Large intestine (tissue), 3 donors: ENCODE measurements around the gene VRK1. TPM values are rescaled to one million over a fixed set of nuclear protein-coding genes. Genes with fewer than 3 reads are reported as not detected.

Experiments used
- DNase-seq, 2 donors: peaks; one replicate each; pipeline versions ENCODE4 v3.0.0 to v3.0.0-alpha.2; 2013
- H3K27ac ChIP-seq: one replicate; pipeline ENCODE4 v1.5.1; 2013; ENCODE audit warnings: low read length
- H3K27me3 ChIP-seq: 2 replicates; pipeline ENCODE4 v1.6.1; 2013; ENCODE audit warnings: low read length; ENCODE audit not compliant: control insufficient read depth, insufficient read depth
- H3K36me3 ChIP-seq: 2 replicates; pipeline ENCODE4 v1.6.1; 2013; ENCODE audit warnings: low read length; ENCODE audit not compliant: control insufficient read depth, insufficient read depth
- H3K4me1 ChIP-seq: one replicate; pipeline ENCODE4 v1.6.1; 2013; ENCODE audit warnings: low read length; ENCODE audit not compliant: control insufficient read depth, insufficient read depth
- H3K4me3 ChIP-seq: one replicate; pipeline ENCODE4 v1.5.1; 2013; ENCODE audit warnings: low read length
- H3K9me3 ChIP-seq: one replicate; pipeline ENCODE4 v1.6.1; 2013; ENCODE audit warnings: mild to moderate bottlenecking, low read depth, low read length, moderate library complexity; ENCODE audit not compliant: control insufficient read depth
- WGBS: methylation state at CpG from one replicate; pipeline ENCODE4 v1.1.5; 2013; ENCODE audit warnings: low lambda C conversion rate; ENCODE audit not compliant: insufficient coverage; 5-methylcytosine and 5-hydroxymethylcytosine counted together
- polyA plus RNA-seq: library from polyadenylated mRNA; unstranded; fragments of 120-200 nt; gene quantifications from one replicate; pipeline ENCODE4 v1.2.1, GENCODE V29; 2013

Gene VRK1
- polyA plus RNA-seq, 1 donor = 13.3 TPM

DNA sequence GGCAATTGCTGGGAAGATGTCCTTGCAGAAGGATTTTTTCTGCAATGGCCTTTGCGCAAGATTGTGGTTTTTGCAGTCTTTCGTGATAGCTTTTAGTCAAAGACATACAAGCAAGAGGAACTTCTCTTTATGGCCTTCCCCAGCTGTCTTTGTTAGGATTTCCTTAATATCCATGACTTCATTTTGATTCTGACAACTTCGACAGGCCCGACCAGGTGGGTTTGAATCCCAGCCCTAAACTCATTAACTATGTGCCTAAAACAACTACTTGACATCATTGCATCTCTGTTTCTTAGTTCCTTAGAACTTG, 13.3 kb upstream of the VRK1 start:
- Histone ChIP-seq H3K4me3 (no peak overlapping the region), H3K27me3 (peaks cover 4% of the 10 kb centered on the region), H3K9me3 (no peaks in the 10 kb centered on the region), H3K36me3 (no peaks in the 10 kb centered on the region), H3K27ac (no peak overlapping the region), H3K4me1 (no peaks in the 10 kb centered on the region)
- no CpG with 5 or more reads among the region's 4 CpGs for WGBS
- no peak for DNase-seq

GRCh38 chr14:96790186-96790585, 7.0 kb upstream of the VRK1 start:
- Histone ChIP-seq H3K27ac (no peak overlapping the region), H3K27me3 (peaks cover 14% of the 10 kb centered on the region), H3K9me3 (no peaks in the 10 kb centered on the region), H3K4me1 (no peaks in the 10 kb centered on the region), H3K4me3 (no peak overlapping the region), H3K36me3 (no peaks in the 10 kb centered on the region)
- no peak for DNase-seq
- WGBS = 50% methylated on average over 2 of the region's 3 CpGs

- no CpG with 5 or more reads among the region's 1 CpG for WGBS
- Histone ChIP-seq H3K4me3 (no peak overlapping the region), H3K9me3 (no peaks in the 10 kb centered on the region), H3K36me3 (no peaks in the 10 kb centered on the region), H3K27ac (no peak overlapping the region), H3K4me1 (no peaks in the 10 kb centered on the region), H3K27me3 (peaks cover 14% of the 10 kb centered on the region)
- no peak for DNase-seq
Measured at GRCh38 chr14:96790706-96791105, 6.5 kb upstream of the VRK1 start.

DNA sequence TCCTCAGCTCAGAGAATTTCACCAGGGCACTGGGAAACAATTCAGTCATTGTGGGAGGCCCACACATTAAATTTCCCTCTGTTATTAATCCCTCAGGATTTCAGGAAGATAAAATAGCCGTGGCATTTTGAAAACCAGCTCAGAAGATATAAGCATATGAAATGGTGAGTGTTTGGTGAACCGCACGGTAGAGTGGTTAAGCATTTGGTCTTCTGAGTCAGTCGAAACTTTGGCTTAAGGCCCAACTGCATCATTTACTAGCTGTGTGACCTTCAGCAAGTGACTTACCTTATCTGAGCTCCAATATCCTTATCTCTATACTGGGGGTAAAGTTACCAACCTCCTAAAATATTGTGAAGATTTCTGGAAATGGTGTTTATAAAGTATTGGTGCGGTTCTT, 5.2 kb upstream of the VRK1 start:
- WGBS = 87% methylated on average over 3 of the region's 5 CpGs
- no peak overlapping the region for H3K4me3 ChIP-seq
- H3K4me1 ChIP-seq = no peaks in the 10 kb centered on the region
- no peaks in the 10 kb centered on the region for H3K36me3 ChIP-seq
- DNase-seq = no peak
- no peaks in the 10 kb centered on the region for H3K9me3 ChIP-seq
- H3K27me3 ChIP-seq = peaks cover 10% of the 10 kb centered on the region
- H3K27ac ChIP-seq = no peak overlapping the region

GRCh38 chr14:96792591-96792990, 4.6 kb upstream of the VRK1 start:
- DNase-seq = no peak
- peaks cover 10% of the 10 kb centered on the region for H3K27me3 ChIP-seq
- H3K4me1 ChIP-seq = no peaks in the 10 kb centered on the region
- H3K4me3 ChIP-seq = no peak overlapping the region
- WGBS = no CpG with 5 or more reads among the region's 7 CpGs
- no peaks in the 10 kb centered on the region for H3K9me3 ChIP-seq
- no peaks in the 10 kb centered on the region for H3K36me3 ChIP-seq
- H3K27ac ChIP-seq = no peak overlapping the region

DNA sequence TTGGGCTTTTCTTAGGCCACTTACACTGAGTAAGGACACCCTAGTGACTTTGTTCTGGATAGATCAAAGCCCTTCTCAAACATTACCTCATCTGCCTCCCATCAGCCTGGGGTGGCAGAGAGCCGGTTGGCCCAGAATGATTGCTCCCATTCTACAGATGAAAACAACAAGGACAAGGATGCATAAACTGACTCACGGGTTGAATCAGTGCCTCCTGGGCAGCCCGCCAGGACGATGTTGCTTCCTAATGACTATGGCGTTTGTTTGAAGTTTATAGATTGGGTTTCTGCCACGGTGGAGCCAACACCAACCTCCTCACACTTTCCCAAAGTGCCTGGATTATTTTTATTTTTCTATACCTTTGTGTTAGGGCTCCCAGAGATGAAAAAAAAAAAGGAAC, 3.6 kb upstream of the VRK1 start:
- H3K36me3 ChIP-seq = no peaks in the 10 kb centered on the region
- peaks cover 10% of the 10 kb centered on the region for H3K27me3 ChIP-seq
- 80% methylated on average over 1 of the region's 6 CpGs for WGBS
- no peaks in the 10 kb centered on the region for H3K9me3 ChIP-seq
- H3K4me3 ChIP-seq = no peak overlapping the region
- peaks cover 4% of the 10 kb centered on the region for H3K4me1 ChIP-seq
- DNase-seq = no peak
- no peak overlapping the region for H3K27ac ChIP-seq

- peaks cover 8% of the 10 kb centered on the region for H3K27me3 ChIP-seq
- no CpG with 5 or more reads among the region's 9 CpGs for WGBS
- no peaks in the 10 kb centered on the region for H3K36me3 ChIP-seq
- no peak for DNase-seq
- no peak overlapping the region for H3K27ac ChIP-seq
- H3K4me3 ChIP-seq = no peak overlapping the region
- H3K9me3 ChIP-seq = no peaks in the 10 kb centered on the region
- H3K4me1 ChIP-seq = peaks cover 6% of the 10 kb centered on the region
Measured at GRCh38 chr14:96795109-96795828, 1.9 kb upstream of the VRK1 start.

- Histone ChIP-seq H3K36me3 (no peaks in the 10 kb centered on the region), H3K9me3 (no peaks in the 10 kb centered on the region), H3K4me1 (peaks cover 6% of the 10 kb centered on the region), H3K4me3 (peak overlapping the region; percentile 66), H3K27me3 (no peaks in the 10 kb centered on the region), H3K27ac (no peak overlapping the region)
- DNase-seq = peak in 1 of 2 donors; percentile 47
- WGBS = 40% methylated on average over 1 of the region's 59 CpGs
Measured at GRCh38 chr14:96797582-96798349, 584 bp downstream of the VRK1 start.

- H3K4me1 ChIP-seq = peaks cover 6% of the 10 kb centered on the region
- H3K4me3 ChIP-seq = no peak overlapping the region
- no peaks in the 10 kb centered on the region for H3K27me3 ChIP-seq
- H3K36me3 ChIP-seq = no peaks in the 10 kb centered on the region
- H3K27ac ChIP-seq = no peak overlapping the region
- WGBS = 75% methylated on average over 1 of the region's 1 CpG
- H3K9me3 ChIP-seq = no peaks in the 10 kb centered on the region
- no peak for DNase-seq
Measured at GRCh38 chr14:96798956-96799355, 1.8 kb downstream of the VRK1 start.

- Histone ChIP-seq H3K9me3 (no peaks in the 10 kb centered on the region), H3K27ac (no peak overlapping the region), H3K36me3 (no peaks in the 10 kb centered on the region), H3K4me1 (peaks cover 6% of the 10 kb centered on the region), H3K27me3 (no peaks in the 10 kb centered on the region), H3K4me3 (peak overlapping the region; percentile 5)
- 50% methylated on average over 2 of the region's 7 CpGs for WGBS
- peak; percentile 22 to 59 for DNase-seq
Measured at GRCh38 chr14:96799489-96800054, 2.4 kb downstream of the VRK1 start.
